Bladder microvascular endothelial cell (primary cell): ENCODE data around the gene PSTK. TPM values are rescaled to one million over a fixed set of nuclear protein-coding genes. Genes with fewer than 3 reads are reported as not detected.

Experiments
- total RNA-seq: library from RNA; depleted of rRNA; stranded (reverse); fragments of >200 nt; gene quantifications from 2 replicates; pipeline ENCODE4 v1.2.3, GENCODE V29; 2014

PSTK gene
- total RNA-seq: 1.5 and 2.0 TPM in 2 replicates

GRCh38 chr10:122980209-122981065 lies at the start of gene PSTK:
TSS of gene PSTK (plus strand) at chr10:122980401. CDS start at chr10:122980480, 79 bp downstream.

GRCh38 chr10:122953902-122954730 lies 26.1 kb upstream of the PSTK start, which contains the start of gene C10orf88:
TSS of gene C10orf88 (minus strand) at chr10:122954227. CDS start at chr10:122954178, 49 bp downstream.

DNA sequence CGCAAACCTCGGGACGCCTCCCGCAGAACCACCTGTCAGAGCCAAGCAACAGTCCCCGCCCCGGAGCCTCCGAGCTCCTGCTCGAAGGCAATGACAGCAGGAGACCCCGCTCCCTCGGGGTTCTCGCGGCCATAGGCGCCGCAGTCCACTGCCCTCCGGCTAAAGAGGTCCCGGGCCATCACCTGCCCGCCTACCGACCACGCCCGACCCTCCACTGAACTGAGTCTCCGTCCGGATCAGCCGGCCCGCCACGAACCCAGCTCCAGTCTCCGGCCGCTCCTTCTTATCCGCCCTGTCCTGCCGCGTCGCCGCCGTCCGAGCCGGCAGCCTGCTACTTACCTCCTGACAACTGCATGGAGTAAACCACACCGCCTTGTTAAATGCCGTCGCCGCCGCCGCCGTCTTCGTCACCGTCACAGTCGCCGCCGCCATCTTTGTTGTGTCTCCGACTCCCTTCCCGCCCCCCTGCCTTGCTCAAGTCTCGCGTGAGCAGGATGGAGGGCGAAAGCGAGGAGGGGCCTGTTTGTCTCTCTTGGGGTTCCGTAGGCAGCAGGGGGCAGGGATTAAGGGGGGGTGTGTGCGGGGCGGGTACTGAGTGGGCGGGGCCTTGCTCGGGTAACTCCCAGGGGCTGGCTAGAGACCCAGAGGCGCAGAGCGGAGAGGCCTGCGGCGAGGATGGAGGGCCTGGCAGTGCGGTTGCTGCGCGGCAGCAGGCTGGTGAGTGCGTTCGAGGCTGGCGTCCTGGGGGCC lies 28.3 kb downstream of the PSTK start, which contains the start of the genes ACADSB and IKZF5:
TSS of gene ACADSB (plus strand) at position 652 of the 750 bp plus-strand sequence. CDS start at position 676, 24 bp downstream.
TSS of gene IKZF5 (minus strand) at position 441 of the 750 bp plus-strand sequence. CDS start 10,170 bp downstream, outside the sequence.

Other genes with a start within 250 kb of the PSTK start
- 0.65 and 1.1 TPM in 2 replicates for gene CUZD1, start 134.5 kb upstream of the PSTK start, total RNA-seq
- 4.0 and 4.2 TPM in 2 replicates for gene FAM24B, start 100.8 kb upstream of the PSTK start, total RNA-seq
- not detected in 2 replicates for gene FAM24A, start 69.8 kb upstream of the PSTK start, total RNA-seq
- gene C10orf88, start 26.2 kb upstream of the PSTK start, total RNA-seq: 9.1 and 21.5 TPM in 2 replicates
- 1.8 and 4.8 TPM in 2 replicates for gene IKZF5, start 28.4 kb downstream of the PSTK start, total RNA-seq
- gene ACADSB, start 28.6 kb downstream of the PSTK start, total RNA-seq: 2.1 and 4.0 TPM in 2 replicates
- 0.16 TPM in 1 of 2 replicates, not detected in the other for gene HMX3, start 155.6 kb downstream of the PSTK start, total RNA-seq
- gene HMX2, start 167.7 kb downstream of the PSTK start, total RNA-seq: not detected in 2 replicates
- 181 and 232 TPM in 2 replicates for gene BUB3, start 174.0 kb downstream of the PSTK start, total RNA-seq